Effector memory CD8-positive, alpha-beta T cell (primary cell): Measurements from ENCODE around the gene C19orf73.
"Not testable (repeated sequence)": the region's sequence is repeated elsewhere in the genome, so short reads cannot be mapped to it uniquely, and the experiment has no call there.

ENCODE experiments used
- ATAC-seq: fragments of 150-1000 bp; cut with Tn5 transposase; replicated peaks from 2 replicates; pipeline ENCODE4 v1.10.0; 2021; ENCODE audit warnings: mild to moderate bottlenecking, moderate library complexity
- DNase-seq, 3 experiments: peaks; one replicate each; pipeline ENCODE4 v3.0.0; 2021
- H3K27ac Mint-ChIP-seq, 2 donors: one replicate each; pipeline ENCODE4 v1.8.0; 2022; ENCODE audit warnings: mild to moderate bottlenecking in 2 of 2, mixed read lengths in 2 of 2, moderate library complexity in 2 of 2
- H3K27me3 Mint-ChIP-seq, 2 donors: one replicate each; pipeline ENCODE4 v1.8.0; 2022; ENCODE audit warnings: mixed read lengths in 2 of 2
- H3K36me3 Mint-ChIP-seq: one replicate; pipeline ENCODE4 v1.8.0; 2022; ENCODE audit warnings: mild to moderate bottlenecking, moderate library complexity, mixed read lengths; ENCODE audit not compliant: insufficient read depth
- H3K4me1 Mint-ChIP-seq, 2 donors: one replicate each; pipeline ENCODE4 v1.8.0; 2022; ENCODE audit warnings: low read depth in 2 of 2, mixed read lengths in 2 of 2
- H3K4me3 Mint-ChIP-seq, 2 donors: one replicate each; pipeline ENCODE4 v1.8.0; 2022; ENCODE audit warnings: mild to moderate bottlenecking in 2 of 2, mixed read lengths in 2 of 2, moderate library complexity in 2 of 2
- H3K9me3 Mint-ChIP-seq, 2 donors: one replicate each; pipeline ENCODE4 v1.8.0; 2022; ENCODE audit warnings: mixed read lengths in 2 of 2

Gene C19orf73

DNA sequence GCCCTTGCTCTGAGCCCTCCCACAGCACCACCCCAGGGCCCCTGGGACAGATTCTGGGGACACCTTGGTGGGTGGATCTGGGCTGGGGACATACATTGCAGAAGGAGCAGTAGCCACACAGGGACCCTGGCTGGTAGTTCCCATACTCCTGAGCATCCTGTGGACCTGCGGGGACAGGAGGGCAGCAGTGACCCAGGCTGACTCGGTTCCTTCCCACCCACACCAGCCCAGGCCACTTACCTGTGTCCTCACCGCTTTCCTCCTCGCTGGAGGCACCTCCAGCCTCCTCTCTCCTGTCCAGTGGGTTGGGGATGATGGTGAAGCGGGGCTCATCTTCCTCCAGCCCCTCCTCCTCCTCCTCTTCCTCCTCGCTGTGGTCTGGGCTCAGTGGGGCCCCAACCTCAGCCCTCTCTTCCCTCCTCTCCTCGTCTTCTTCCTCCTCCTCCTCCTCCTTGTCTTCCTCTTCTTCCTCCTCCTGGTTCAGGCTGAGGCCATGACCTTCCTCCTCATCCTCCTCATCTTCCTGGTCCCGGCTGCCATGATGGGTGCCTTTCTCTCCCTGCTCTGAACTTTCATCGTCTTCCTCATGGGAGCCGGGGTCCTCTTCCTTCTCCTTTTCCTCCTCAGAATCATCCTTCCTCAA, 34.3 kb upstream of the C19orf73 start:
- ATAC-seq: no peak
- Mint-ChIP-seq H3K27me3 (peaks cover 73 to 99% of the 10 kb centered on the region in 2 donors), H3K4me3 (peak overlapping the region in 1 of 2 donors; percentile 58)

DNA sequence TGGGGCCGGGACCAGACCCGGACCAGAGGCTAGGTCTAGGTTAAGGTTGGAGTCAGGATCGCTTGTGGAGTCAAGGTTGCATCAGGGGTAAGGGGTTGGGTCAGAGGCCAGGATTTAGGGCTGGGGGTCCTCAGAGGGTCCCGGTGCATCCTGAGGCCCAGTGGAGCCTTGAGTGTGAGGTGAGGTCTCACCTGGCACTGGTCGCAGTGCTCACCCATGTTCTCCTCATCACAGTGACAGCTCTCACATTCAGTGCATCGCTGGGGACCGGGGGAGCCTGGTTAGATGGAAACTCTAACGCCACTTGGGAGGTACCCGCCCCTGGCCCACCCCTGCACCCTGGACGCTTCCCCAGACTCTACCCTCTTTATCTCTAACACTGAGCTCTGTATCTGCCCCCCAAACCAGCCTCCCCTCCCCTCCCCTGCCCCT, 33.2 kb upstream of the C19orf73 start:
- no peak for DNase-seq
- Mint-ChIP-seq H3K9me3 (no peaks in the 10 kb centered on the region), H3K4me1 (peaks cover 21 to 22% of the 10 kb centered on the region in 2 donors), H3K27ac (no peak overlapping the region), H3K36me3 (peaks cover 10% of the 10 kb centered on the region), H3K4me3 (peak overlapping the region in 1 of 2 donors; percentile 81), H3K27me3 (peaks cover 75 to 99% of the 10 kb centered on the region in 2 donors)
- ATAC-seq: no peak

More for the DNA sequence above, 34.3 kb upstream of the C19orf73 start:
- Mint-ChIP-seq H3K27ac (no peak overlapping the region), H3K4me1 (peaks cover 23 to 25% of the 10 kb centered on the region in 2 donors), H3K9me3 (no peaks in the 10 kb centered on the region), H3K36me3 (peaks cover 7% of the 10 kb centered on the region)
- DNase-seq: no peak

DNA sequence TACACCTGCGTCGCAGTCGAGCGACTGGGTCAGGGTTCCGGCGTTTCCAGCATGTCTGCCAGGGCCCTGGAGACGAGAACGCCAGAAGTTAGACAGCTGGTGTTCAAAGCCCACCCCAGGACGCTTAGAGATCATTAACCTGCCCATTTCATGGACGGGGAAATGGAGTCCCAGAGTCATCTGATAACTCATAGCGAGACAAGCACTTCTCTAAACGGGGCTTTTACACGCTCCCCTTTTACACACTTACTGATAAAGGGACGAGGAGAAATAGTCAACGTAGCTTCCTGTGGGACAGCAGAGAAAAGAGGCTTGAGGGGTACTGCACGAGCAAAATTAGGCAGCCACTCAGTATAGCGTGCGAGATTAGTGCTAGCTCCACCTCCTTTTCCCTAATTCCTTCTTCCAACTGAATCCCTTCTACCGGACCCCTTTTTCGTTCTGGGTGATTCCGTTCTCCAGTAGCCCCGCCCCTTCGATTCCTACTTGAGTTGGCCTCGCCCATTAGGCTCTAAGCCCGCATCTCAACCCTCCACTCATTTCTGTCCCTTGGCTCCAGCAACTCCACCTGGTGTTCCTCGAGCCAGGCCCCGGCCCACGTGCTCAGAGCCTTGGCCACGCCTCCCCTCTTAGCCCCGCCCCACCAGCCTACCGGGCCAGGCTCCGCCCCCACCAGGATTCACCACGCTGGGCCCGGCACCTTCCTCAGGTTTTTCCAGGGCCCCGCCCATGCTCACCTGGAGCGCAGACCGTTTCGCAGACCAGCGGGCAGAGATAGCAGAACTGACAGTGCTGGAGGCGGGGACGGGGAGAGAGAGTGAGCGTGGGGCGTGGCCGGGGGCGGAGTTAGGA, 32.5 kb upstream of the C19orf73 start:
- peaks cover 79 to 100% of the 10 kb centered on the region in 2 donors for H3K27me3 Mint-ChIP-seq
- H3K27ac Mint-ChIP-seq: no peak overlapping the region
- DNase-seq (peak in 2 of 3 experiments; percentile 33 to 40), ATAC-seq (peak; percentile 28)
- peaks cover 21 to 22% of the 10 kb centered on the region in 2 donors for H3K4me1 Mint-ChIP-seq
- H3K9me3 Mint-ChIP-seq: no peaks in the 10 kb centered on the region
- H3K36me3 Mint-ChIP-seq: peaks cover 10% of the 10 kb centered on the region
- peak overlapping the region; percentile 81 to 84 for H3K4me3 Mint-ChIP-seq

DNA sequence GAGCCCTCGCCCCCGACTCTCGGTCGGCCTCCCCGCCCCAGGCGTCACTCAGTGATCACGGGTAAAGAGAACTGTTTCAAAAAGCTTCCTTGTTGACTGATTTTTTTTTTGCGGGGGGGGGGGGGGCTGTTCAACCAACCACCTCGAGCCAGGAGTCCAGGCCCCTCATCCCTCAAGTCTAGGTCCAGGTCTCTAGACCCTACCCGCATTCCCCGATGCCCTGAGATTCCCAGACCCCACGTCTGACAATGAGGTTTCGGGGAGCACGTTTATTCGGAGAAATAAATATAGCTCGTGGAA, 32.0 kb upstream of the C19orf73 start:
- ATAC-seq: no peak
- Mint-ChIP-seq H3K27me3 (peaks cover 80 to 100% of the 10 kb centered on the region in 2 donors), H3K4me3 (peak overlapping the region; percentile 81 to 84)

DNA sequence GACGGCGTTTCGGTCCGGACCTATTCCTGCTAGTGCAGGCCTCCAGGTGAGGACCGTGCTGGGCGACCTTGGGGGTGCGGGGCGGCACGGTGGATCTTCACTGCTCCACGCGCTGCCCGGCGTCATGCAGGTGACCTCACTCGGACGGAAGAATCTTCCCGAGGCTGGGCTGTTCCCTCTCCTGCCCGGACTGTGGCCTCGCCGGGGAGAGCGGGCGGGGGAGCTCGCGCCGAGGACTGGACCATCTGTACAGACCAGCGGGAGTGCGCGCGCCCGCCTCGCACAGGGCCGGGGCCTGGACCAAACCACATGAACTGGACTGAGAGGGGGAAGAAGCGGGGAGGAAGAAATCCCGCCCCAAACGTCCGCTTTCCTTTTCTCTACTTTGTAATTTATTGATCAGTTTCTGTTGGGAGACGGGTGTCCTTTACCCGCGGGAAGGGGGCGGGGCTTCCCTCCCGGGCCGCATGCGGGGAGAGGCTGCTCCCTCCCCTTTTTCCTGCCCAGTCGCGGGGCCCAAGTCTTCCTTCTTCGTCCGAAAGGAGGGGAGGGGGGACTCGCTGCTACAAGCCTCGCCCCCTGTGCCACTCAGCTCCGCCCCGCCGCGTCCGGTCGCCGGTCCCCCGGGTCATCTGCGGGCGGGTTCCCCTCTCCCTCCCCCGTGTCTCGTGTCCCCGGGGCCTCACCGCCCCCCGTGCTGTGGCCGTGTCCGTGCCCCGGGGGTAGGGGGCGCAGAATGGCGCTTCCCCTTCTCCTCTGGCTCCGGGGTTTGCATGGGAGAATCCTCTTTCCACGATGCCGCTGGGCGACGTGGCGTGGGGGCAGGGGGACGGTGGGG, 31.4 kb upstream of the C19orf73 start:
- DNase-seq: no peak
- H3K4me1 Mint-ChIP-seq: peaks cover 31 to 32% of the 10 kb centered on the region in 2 donors
- H3K27me3 Mint-ChIP-seq: peaks cover 82 to 100% of the 10 kb centered on the region in 2 donors
- no peak overlapping the region for H3K27ac Mint-ChIP-seq
- H3K9me3 Mint-ChIP-seq: no peaks in the 10 kb centered on the region
- no peak for ATAC-seq
- H3K36me3 Mint-ChIP-seq: peaks cover 10% of the 10 kb centered on the region
- peak overlapping the region; percentile 81 to 84 for H3K4me3 Mint-ChIP-seq

More for the DNA sequence above, 32.0 kb upstream of the C19orf73 start:
- no peaks in the 10 kb centered on the region for H3K9me3 Mint-ChIP-seq
- H3K4me1 Mint-ChIP-seq: peaks cover 26% of the 10 kb centered on the region in 2 donors
- no peak overlapping the region for H3K27ac Mint-ChIP-seq
- H3K36me3 Mint-ChIP-seq: peaks cover 10% of the 10 kb centered on the region
- DNase-seq: no peak

DNA sequence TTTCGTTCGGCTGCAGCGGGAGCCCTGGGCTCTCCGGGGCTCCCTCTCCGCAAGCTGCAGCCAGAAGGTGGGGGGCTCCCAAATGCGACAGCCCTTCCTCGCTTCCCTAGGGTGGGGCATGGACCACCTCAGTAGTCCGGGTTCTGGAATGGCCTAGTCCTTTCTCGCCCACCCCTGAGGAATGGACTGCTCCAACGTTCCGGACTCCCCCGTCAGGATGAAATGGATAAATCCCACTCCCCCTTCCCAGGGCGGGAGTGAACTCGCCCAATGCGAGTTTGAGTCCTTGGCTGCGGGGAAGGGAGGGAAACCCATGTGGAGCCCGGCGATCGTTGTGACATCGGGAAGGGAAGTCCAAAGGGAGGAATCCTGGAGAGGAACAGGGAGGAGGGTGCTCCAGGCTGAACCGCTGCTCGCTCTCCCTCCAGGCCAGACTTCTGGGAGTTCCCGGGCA, 30.7 kb upstream of the C19orf73 start:
- ATAC-seq: no peak
- no peak for DNase-seq
- Mint-ChIP-seq H3K4me1 (peaks cover 31 to 32% of the 10 kb centered on the region in 2 donors), H3K27me3 (peaks cover 81 to 96% of the 10 kb centered on the region in 2 donors), H3K4me3 (peak overlapping the region; percentile 81 to 84), H3K36me3 (peaks cover 10% of the 10 kb centered on the region), H3K27ac (no peak overlapping the region), H3K9me3 (no peaks in the 10 kb centered on the region)

DNA sequence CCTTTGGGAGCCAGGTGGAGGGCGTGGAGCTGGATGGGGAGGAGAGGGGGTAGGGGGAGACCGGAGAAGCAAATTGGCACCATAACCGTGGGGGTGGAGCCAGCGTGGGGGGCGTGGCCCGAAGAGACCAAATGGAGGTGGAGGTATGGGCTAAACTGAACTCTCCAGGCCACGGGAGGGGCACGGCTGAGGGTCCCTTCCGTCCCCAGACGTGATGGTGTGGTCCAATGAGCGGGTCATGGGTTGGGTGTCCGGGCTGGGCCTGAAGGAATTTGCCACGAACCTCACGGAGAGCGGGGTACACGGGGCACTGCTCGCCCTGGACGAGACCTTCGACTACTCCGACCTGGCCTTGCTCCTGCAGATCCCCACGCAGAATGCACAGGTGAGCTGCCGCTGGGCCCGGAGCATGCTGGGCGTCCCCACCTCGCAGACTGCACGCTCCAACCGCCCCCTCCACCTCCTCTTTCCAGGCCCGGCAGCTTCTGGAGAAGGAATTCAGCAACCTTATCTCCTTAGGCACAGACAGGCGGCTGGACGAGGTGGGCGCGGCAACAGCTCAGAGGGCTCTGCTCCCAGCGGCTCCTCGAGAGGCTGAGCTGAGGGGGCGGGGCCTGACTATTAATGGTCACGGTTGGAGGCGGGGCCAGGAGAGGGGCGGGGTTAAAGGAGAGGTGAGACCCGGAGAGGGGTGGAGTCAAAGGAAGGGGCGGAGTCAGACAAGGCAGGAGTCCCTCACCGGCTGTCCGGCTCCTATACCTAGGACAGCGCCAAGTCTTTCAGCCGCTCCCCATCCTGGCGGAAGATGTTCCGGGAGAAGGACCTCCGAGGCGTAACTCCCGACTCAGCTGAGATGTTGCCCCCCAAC, 30.1 kb upstream of the C19orf73 start:
- Mint-ChIP-seq H3K27ac (peak overlapping the region in 1 of 2 donors; percentile 26), H3K36me3 (peaks cover 10% of the 10 kb centered on the region), H3K4me1 (peaks cover 31 to 32% of the 10 kb centered on the region in 2 donors), H3K9me3 (no peaks in the 10 kb centered on the region), H3K27me3 (peaks cover 75 to 90% of the 10 kb centered on the region in 2 donors), H3K4me3 (peak overlapping the region; percentile 81 to 84)
- peak; percentile 72 to 78 (median 73) for DNase-seq
- ATAC-seq: peak; percentile 59

DNA sequence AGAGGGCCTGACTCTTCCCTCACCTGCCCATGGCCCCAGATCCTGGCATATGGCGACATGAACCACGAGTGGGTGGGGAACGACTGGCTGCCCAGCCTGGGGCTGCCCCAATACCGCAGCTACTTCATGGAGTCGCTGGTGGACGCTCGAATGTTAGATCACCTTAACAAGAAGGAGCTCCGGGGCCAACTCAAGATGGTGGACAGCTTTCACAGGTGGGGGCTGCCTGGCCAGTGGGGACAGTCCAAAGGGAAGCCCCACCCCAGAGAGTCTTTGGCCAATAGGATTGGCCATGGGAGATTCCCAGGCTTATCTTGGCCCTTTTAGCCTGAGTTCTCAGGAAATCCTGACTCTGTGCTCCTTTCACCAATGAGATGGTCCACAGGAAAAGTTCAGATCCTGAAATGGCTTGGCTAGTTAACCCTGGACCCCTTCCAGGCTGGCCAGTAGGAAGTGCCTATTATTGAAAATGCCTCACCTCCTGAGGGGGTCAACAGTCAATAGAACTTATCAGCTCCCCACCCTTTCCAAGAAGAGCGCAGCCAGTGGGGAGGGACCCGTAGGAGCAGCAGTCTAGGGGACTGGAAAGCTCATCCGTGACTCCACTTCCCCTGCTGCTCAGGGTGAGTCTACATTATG, 29.2 kb upstream of the C19orf73 start:
- H3K9me3 Mint-ChIP-seq: no peaks in the 10 kb centered on the region
- DNase-seq: no peak
- peaks cover 10% of the 10 kb centered on the region for H3K36me3 Mint-ChIP-seq
- no peak for ATAC-seq
- H3K4me3 Mint-ChIP-seq: peak overlapping the region; percentile 69 to 84
- H3K27me3 Mint-ChIP-seq: peaks cover 70 to 85% of the 10 kb centered on the region in 2 donors
- peaks cover 31 to 34% of the 10 kb centered on the region in 2 donors for H3K4me1 Mint-ChIP-seq
- peak overlapping the region in 1 of 2 donors; percentile 26 for H3K27ac Mint-ChIP-seq

DNA sequence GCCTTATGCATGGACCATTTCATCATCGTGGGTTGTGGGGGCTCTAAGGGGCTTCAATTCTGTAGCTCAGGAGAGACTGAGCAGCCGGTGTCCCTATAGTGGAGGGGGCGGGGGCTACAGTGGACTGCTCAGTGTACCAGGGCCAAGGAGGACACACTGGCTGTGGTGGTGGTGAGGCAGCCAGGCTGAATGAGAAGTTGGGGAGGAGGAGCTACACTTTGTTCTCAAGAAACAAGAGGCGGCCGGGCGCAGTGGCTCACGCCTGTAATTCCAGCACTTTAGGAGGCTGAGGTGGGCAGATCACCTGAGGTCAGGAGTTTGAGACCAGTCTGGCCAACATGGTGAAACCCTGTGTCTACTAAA, 27.4 kb upstream of the C19orf73 start:
- not testable (repeated sequence) for H3K27ac Mint-ChIP-seq, H3K9me3 Mint-ChIP-seq, H3K4me3 Mint-ChIP-seq, H3K36me3 Mint-ChIP-seq, DNase-seq, ATAC-seq
- Mint-ChIP-seq H3K4me1 (peaks cover 33 to 37% of the 10 kb centered on the region in 2 donors), H3K27me3 (peaks cover 70 to 82% of the 10 kb centered on the region in 2 donors)

DNA sequence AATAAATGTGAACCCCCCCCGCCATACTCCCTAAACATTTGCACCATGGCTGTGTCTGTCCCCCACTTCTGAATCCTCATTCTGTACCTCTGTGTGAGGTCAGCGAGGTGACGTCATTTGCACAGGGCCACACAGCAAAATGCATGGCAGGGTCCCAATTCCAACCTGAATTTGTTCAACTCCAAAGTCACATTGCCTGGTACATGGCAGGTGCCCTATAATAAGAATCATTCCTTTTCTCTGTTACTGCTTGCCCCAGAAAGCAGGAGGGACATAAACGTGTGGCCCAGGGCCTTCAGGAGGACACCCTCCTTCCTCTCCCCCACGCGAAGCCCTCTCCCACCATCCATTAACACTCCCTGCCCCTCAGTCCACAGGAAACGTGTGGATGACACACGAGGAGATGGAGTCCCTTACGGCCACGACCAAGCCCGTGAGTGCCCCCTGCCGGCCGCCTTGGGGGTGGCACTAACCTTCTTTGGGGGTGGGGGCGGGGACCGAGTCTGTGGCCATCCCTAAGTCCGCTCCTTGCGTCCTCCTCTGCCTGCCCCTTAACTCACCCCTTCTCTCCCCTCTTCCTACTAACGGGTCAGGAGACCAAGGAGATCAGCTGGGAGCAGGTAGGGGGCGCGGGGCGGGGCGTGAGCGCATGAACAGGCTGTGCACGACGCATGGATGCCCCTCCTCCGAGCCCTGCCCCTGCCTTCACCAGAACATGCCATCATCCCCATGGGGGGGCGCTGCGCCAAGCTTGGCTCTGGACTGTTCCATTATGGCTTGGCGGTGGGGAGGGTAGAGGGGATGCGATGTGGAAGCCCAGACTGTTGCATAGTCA, 26.8 kb upstream of the C19orf73 start:
- peak; percentile 61 for ATAC-seq
- H3K4me3 Mint-ChIP-seq: no peak overlapping the region
- H3K9me3 Mint-ChIP-seq: no peaks in the 10 kb centered on the region
- peaks cover 67 to 76% of the 10 kb centered on the region in 2 donors for H3K27me3 Mint-ChIP-seq
- peaks cover 10% of the 10 kb centered on the region for H3K36me3 Mint-ChIP-seq
- peak; percentile 72 to 75 (median 73) for DNase-seq
- no peak overlapping the region for H3K27ac Mint-ChIP-seq
- peaks cover 33 to 35% of the 10 kb centered on the region in 2 donors for H3K4me1 Mint-ChIP-seq

DNA sequence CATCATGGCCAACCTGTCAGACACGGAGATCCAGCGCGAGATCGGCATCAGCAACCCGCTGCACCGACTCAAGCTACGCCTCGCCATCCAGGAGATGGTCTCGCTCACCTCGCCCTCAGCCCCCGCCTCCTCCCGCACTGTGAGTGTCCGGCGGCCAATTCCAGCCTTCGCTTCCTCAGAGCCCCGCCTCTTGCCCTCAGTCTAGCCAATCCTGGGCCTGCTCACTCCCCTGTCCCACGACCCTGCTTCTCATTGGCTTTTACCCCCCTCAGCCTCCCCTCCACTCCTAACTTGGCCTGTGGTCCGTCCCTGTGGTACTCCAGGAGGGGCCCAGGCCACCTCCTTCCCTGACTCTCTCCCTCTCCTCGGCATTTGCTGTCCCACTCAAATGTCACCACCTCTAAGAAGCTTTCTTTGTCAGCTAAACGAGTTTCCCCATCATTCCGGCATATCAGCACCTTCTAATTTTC, 24.0 kb upstream of the C19orf73 start:
- Mint-ChIP-seq H3K36me3 (no peaks in the 10 kb centered on the region), H3K9me3 (no peaks in the 10 kb centered on the region), H3K4me3 (peak overlapping the region; percentile 57 to 59), H3K27me3 (peaks cover 43 to 47% of the 10 kb centered on the region in 2 donors), H3K27ac (no peak overlapping the region), H3K4me1 (peaks cover 15 to 18% of the 10 kb centered on the region in 2 donors)
- DNase-seq (no peak), ATAC-seq (peak; percentile 61)
